ENCODE results near the gene GULP1.
"Not testable (repeated sequence)": the region's sequence is repeated elsewhere in the genome, so short reads cannot be mapped to it uniquely, and the experiment has no call there.

Gene GULP1

GRCh38 chr2:188291617-188292347 lies at the start of gene GULP1:
Gene GULP1, plus strand, starts transcription at chr2:188291874. Its CDS starts 185,829 bp downstream, at chr2:188477703.
- no peak for FAIRE-seq
- no peak for DNase-seq (ENCODE audit: extremely low spot score, insufficient read length, low read depth)

GRCh38 chr2:188243381-188243780 lies 48.3 kb upstream of the GULP1 start:
- DNase-seq (ENCODE audit: extremely low spot score, insufficient read length, low read depth) (no peak), FAIRE-seq (no peak)

- FAIRE-seq = no peak
- no peak for DNase-seq (ENCODE audit: extremely low spot score, insufficient read length, low read depth)
Measured at GRCh38 chr2:188244383-188244782, 47.3 kb upstream of the GULP1 start.

GRCh38 chr2:188245230-188245629 lies 46.4 kb upstream of the GULP1 start:
- no peak for DNase-seq (ENCODE audit: extremely low spot score, insufficient read length, low read depth)
- FAIRE-seq = no peak

GRCh38 chr2:188248513-188248912 lies 43.2 kb upstream of the GULP1 start:
- FAIRE-seq (no peak), DNase-seq (ENCODE audit: extremely low spot score, insufficient read length, low read depth) (no peak)

GRCh38 chr2:188251034-188251433 lies 40.6 kb upstream of the GULP1 start:
- FAIRE-seq (no peak), DNase-seq (ENCODE audit: extremely low spot score, insufficient read length, low read depth) (no peak)

- FAIRE-seq (no peak), DNase-seq (ENCODE audit: extremely low spot score, insufficient read length, low read depth) (no peak)
Measured at GRCh38 chr2:188256420-188256819, 35.3 kb upstream of the GULP1 start.

- FAIRE-seq (no peak), DNase-seq (ENCODE audit: extremely low spot score, insufficient read length, low read depth) (no peak)
Measured at GRCh38 chr2:188265315-188265714, 26.4 kb upstream of the GULP1 start.

- FAIRE-seq (no peak), DNase-seq (ENCODE audit: extremely low spot score, insufficient read length, low read depth) (no peak)
Measured at GRCh38 chr2:188267776-188268175, 23.9 kb upstream of the GULP1 start.

- FAIRE-seq (no peak), DNase-seq (ENCODE audit: extremely low spot score, insufficient read length, low read depth) (no peak)
Measured at GRCh38 chr2:188269004-188269403, 22.7 kb upstream of the GULP1 start.

GRCh38 chr2:188272121-188272520 lies 19.6 kb upstream of the GULP1 start:
- DNase-seq (ENCODE audit: extremely low spot score, insufficient read length, low read depth) = no peak
- no peak for FAIRE-seq

- FAIRE-seq (no peak), DNase-seq (ENCODE audit: extremely low spot score, insufficient read length, low read depth) (no peak)
Measured at GRCh38 chr2:188274274-188274673, 17.4 kb upstream of the GULP1 start.

- FAIRE-seq = no peak
Measured at GRCh38 chr2:188276255-188276654, 15.4 kb upstream of the GULP1 start.

GRCh38 chr2:188277786-188278185 lies 13.9 kb upstream of the GULP1 start:
- no peak for DNase-seq (ENCODE audit: extremely low spot score, insufficient read length, low read depth)
- no peak for FAIRE-seq

More at GRCh38 chr2:188276255-188276654, 15.4 kb upstream of the GULP1 start:
- DNase-seq (ENCODE audit: extremely low spot score, insufficient read length, low read depth) = no peak

- FAIRE-seq = no peak
- no peak for DNase-seq (ENCODE audit: extremely low spot score, insufficient read length, low read depth)
Measured at GRCh38 chr2:188278388-188279092, 13.1 kb upstream of the GULP1 start.

GRCh38 chr2:188279093-188279445 lies 12.6 kb upstream of the GULP1 start:
- FAIRE-seq = no peak
- DNase-seq (ENCODE audit: extremely low spot score, insufficient read length, low read depth) = no peak

GRCh38 chr2:188280811-188281222 lies 10.9 kb upstream of the GULP1 start:
- DNase-seq (ENCODE audit: extremely low spot score, insufficient read length, low read depth) (no peak), FAIRE-seq (no peak)

GRCh38 chr2:188282907-188283306 lies 8.8 kb upstream of the GULP1 start:
- DNase-seq (ENCODE audit: extremely low spot score, insufficient read length, low read depth) = no peak
- FAIRE-seq = no peak

GRCh38 chr2:188284251-188284650 lies 7.4 kb upstream of the GULP1 start:
- DNase-seq (ENCODE audit: extremely low spot score, insufficient read length, low read depth); FAIRE-seq: not testable (repeated sequence)

GRCh38 chr2:188285049-188285448 lies 6.6 kb upstream of the GULP1 start:
- no peak for FAIRE-seq
- no peak for DNase-seq (ENCODE audit: extremely low spot score, insufficient read length, low read depth)

- DNase-seq (ENCODE audit: extremely low spot score, insufficient read length, low read depth) (no peak), FAIRE-seq (no peak)
Measured at GRCh38 chr2:188285774-188286173, 5.9 kb upstream of the GULP1 start.
